ENCODE results near the gene MEIS3. TPM values are rescaled to one million over a fixed set of nuclear protein-coding genes. Genes with fewer than 3 reads are reported as not detected.

Gene MEIS3
- total RNA-seq, 1 experiment from 2014 or later: 35.8 TPM

DNA sequence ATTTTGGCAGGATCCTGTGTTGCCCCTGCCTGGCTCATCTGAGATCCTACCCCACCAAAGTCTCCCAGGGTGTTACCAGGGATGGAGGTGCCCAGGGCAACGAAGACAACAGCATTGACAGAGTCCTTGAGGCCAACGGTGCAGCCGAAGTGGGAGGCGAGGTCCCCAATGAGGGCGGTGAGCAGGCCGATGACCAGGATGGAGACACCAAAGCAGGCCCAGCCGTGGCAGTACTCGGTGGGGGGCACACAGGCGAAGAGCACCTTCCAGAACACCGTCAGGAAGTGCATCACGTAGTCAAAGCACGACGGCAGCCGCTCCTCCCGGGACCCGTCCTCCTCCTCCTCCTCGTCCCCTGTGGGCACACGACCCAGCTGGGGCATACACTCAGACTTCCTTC lies 12.8 kb upstream of the MEIS3 start:
- Histone ChIP-seq H3K4me1 (ENCODE audit: control insufficient read depth in 1 of 2, insufficient read depth in 2 of 2, low read length in 2 of 2) (peaks cover 18 to 27% of the 10 kb centered on the region in 2 experiments), H2AFZ (ENCODE audit: low read depth, low read length, poor library complexity, severe bottlenecking) (no peak overlapping the region), H3K9ac (ENCODE audit: low read length) (no peak overlapping the region), H3K9me3 (ENCODE audit: control insufficient read depth in 1 of 2, insufficient read depth in 1 of 2, low read depth in 1 of 2, low read length in 2 of 2) (no peaks in the 10 kb centered on the region), H3K36me3 (ENCODE audit: control insufficient read depth in 1 of 2, insufficient read depth in 2 of 2, low read length in 2 of 2) (no peaks in the 10 kb centered on the region), H3K27ac (ENCODE audit: low read depth, low read length) (no peak overlapping the region), H4K20me1 (ENCODE audit: insufficient read depth) (no peaks in the 10 kb centered on the region), H3K79me2 (ENCODE audit: insufficient read depth, low read length) (no peaks in the 10 kb centered on the region), H3K4me2 (ENCODE audit: low read length) (no peak overlapping the region), H3K27me3 (ENCODE audit: insufficient read depth, low read length) (no peaks in the 10 kb centered on the region), H3K9me2 (ENCODE audit: insufficient read depth) (no peaks in the 10 kb centered on the region), H3K4me3 (replicated peaks in 1 of 2; ENCODE audit: low read depth in 1 of 2, low read length in 2 of 2) (no peak overlapping the region)
- intact Hi-C loops (cut with micrococcal nuclease): loop anchor here (5.0 kb wide), 1 partner anchor 360 kb away; no protein-coding TSS in a partner anchor
- ChIA-PET CTCF (interaction anchor here (1.3 to 2.0 kb wide), 3 partner anchors 266 to 276 kb away, joined by 4 to 8 read pairs (median 7); no protein-coding TSS in a partner anchor), RAD21 (ENCODE audit: low non-redundant PET in 1 of 2, low total read pairs in 2 of 2, uncharacterized antibody in 2 of 2, unreplicated experiment in 2 of 2) (no interaction called here), POLR2A (no interaction called here)
- TF ChIP-seq POLR2A (IDR thresholded peaks at IDR 0.05; ENCODE audit: borderline replicate concordance, extremely low read depth, insufficient read depth, insufficient read length) (no peak), EZH2 (IDR thresholded peaks at IDR 0.05) (no peak), EGR1 (IDR thresholded peaks at IDR 0.05; ENCODE audit: low read depth) (no peak), ZNF274 (IDR thresholded peaks at IDR 0.05; ENCODE audit: low read depth, low read length) (no peak), CBX3 (IDR thresholded peaks at IDR 0.05; ENCODE audit: low read depth) (no peak), CEBPB (IDR thresholded peaks at IDR 0.05; ENCODE audit: low read depth) (no peak), RAD21 (IDR thresholded peaks at IDR 0.05; ENCODE audit: low read depth) (no peak), ELF1 (IDR thresholded peaks at IDR 0.05; ENCODE audit: borderline replicate concordance, low read depth) (no peak), TCF7L2 (IDR thresholded peaks at IDR 0.05; ENCODE audit: borderline replicate concordance, extremely low read depth, insufficient read depth, insufficient read length) (no peak), FOSL1 (IDR thresholded peaks at IDR 0.05; ENCODE audit: low read depth) (no peak), POLR2AphosphoS5 (IDR thresholded peaks at IDR 0.05; ENCODE audit: low read depth, low read length) (no peak), ZFX (IDR thresholded peaks at IDR 0.05) (no peak), YY1 (IDR thresholded peaks at IDR 0.05; ENCODE audit: extremely low read depth, insufficient replicate concordance, low read depth, low read length) (no peak), SP1 (IDR thresholded peaks at IDR 0.05; ENCODE audit: low read depth) (no peak), JUND (IDR thresholded peaks at IDR 0.05) (no peak), SIN3A (IDR thresholded peaks at IDR 0.05; ENCODE audit: low read depth) (no peak)
- TF ChIP-seq, protein P1, sequence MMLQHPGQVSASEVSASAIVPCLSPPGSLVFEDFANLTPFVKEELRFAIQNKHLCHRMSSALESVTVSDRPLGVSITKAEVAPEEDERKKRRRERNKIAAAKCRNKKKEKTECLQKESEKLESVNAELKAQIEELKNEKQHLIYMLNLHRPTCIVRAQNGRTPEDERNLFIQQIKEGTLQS (IDR thresholded peaks at IDR 0.05): no peak
- TF ChIP-seq, protein P2, sequence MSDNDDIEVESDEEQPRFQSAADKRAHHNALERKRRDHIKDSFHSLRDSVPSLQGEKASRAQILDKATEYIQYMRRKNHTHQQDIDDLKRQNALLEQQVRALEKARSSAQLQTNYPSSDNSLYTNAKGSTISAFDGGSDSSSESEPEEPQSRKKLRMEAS (IDR thresholded peaks at IDR 0.05): no peak
- TF ChIP-seq, protein P3, sequence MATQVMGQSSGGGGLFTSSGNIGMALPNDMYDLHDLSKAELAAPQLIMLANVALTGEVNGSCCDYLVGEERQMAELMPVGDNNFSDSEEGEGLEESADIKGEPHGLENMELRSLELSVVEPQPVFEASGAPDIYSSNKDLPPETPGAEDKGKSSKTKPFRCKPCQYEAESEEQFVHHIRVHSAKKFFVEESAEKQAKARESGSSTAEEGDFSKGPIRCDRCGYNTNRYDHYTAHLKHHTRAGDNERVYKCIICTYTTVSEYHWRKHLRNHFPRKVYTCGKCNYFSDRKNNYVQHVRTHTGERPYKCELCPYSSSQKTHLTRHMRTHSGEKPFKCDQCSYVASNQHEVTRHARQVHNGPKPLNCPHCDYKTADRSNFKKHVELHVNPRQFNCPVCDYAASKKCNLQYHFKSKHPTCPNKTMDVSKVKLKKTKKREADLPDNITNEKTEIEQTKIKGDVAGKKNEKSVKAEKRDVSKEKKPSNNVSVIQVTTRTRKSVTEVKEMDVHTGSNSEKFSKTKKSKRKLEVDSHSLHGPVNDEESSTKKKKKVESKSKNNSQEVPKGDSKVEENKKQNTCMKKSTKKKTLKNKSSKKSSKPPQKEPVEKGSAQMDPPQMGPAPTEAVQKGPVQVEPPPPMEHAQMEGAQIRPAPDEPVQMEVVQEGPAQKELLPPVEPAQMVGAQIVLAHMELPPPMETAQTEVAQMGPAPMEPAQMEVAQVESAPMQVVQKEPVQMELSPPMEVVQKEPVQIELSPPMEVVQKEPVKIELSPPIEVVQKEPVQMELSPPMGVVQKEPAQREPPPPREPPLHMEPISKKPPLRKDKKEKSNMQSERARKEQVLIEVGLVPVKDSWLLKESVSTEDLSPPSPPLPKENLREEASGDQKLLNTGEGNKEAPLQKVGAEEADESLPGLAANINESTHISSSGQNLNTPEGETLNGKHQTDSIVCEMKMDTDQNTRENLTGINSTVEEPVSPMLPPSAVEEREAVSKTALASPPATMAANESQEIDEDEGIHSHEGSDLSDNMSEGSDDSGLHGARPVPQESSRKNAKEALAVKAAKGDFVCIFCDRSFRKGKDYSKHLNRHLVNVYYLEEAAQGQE (IDR thresholded peaks at IDR 0.05; ENCODE audit: low read depth): no peak
- TF ChIP-seq, protein P4, sequence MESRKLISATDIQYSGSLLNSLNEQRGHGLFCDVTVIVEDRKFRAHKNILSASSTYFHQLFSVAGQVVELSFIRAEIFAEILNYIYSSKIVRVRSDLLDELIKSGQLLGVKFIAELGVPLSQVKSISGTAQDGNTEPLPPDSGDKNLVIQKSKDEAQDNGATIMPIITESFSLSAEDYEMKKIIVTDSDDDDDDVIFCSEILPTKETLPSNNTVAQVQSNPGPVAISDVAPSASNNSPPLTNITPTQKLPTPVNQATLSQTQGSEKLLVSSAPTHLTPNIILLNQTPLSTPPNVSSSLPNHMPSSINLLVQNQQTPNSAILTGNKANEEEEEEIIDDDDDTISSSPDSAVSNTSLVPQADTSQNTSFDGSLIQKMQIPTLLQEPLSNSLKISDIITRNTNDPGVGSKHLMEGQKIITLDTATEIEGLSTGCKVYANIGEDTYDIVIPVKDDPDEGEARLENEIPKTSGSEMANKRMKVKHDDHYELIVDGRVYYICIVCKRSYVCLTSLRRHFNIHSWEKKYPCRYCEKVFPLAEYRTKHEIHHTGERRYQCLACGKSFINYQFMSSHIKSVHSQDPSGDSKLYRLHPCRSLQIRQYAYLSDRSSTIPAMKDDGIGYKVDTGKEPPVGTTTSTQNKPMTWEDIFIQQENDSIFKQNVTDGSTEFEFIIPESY (IDR thresholded peaks at IDR 0.05; ENCODE audit: extremely low read depth, insufficient replicate concordance, low read length): no peak
- no peak for DNase-seq (ENCODE audit: low read depth, low spot score)
- no peak for ATAC-seq
- BruUV-seq (replicated peaks): no TSS peak
